Fibroblast of lung (primary cell): ENCODE measurements around the gene CEP250. TPM values are rescaled to one million over a fixed set of nuclear protein-coding genes. Genes with fewer than 3 reads are reported as not detected.

Experiments used
- DNase-seq, 2 donors: peaks; one replicate each; pipeline versions ENCODE4 v3.0.0 to v3.0.0-alpha.2; 2010; ENCODE audit warnings: low read depth in 2 of 2
- H2AFZ ChIP-seq: 2 replicates; pipeline ENCODE4 v1.5.1; 2012; ENCODE audit warnings: low read length, control low read depth, inconsistent platforms
- H3K27ac ChIP-seq: 2 replicates; pipeline ENCODE4 v1.5.1; 2011; ENCODE audit warnings: low read length, control low read depth; ENCODE audit not compliant: insufficient read depth
- H3K27me3 ChIP-seq: 2 replicates; pipeline ENCODE4 v1.5.1; 2011; ENCODE audit warnings: mild to moderate bottlenecking, low read length; ENCODE audit not compliant: control insufficient read depth, insufficient read depth
- H3K36me3 ChIP-seq: 2 replicates; pipeline ENCODE4 v1.5.1; 2011; ENCODE audit warnings: low read length; ENCODE audit not compliant: control insufficient read depth, insufficient read depth
- H3K4me1 ChIP-seq: 2 replicates; pipeline ENCODE4 v1.5.1; 2011; ENCODE audit warnings: low read length; ENCODE audit not compliant: control insufficient read depth, insufficient read depth; ENCODE audit errors: extremely low read depth
- H3K4me2 ChIP-seq: 2 replicates; pipeline ENCODE4 v1.5.1; 2011; ENCODE audit warnings: low read length, control low read depth; ENCODE audit not compliant: insufficient read depth; ENCODE audit errors: extremely low read depth
- H3K4me3 ChIP-seq, 4 experiments: fragments of 200-600 bp in 1 of 4; sonication (generic) in 1 of 4; replicated peaks in 1 of 4; 2 replicates each; pipeline ENCODE4 v1.5.1; 2011 to 2016; ENCODE audit warnings: low read length in 4 of 4, low read depth in 3 of 4, mild to moderate bottlenecking in 3 of 4, control low read depth in 2 of 4, inconsistent platforms in 1 of 4, mixed read lengths in 1 of 4; ENCODE audit not compliant: insufficient read depth in 1 of 4; ENCODE audit errors: control extremely low read depth in 1 of 4
- H3K79me2 ChIP-seq: 2 replicates; pipeline ENCODE4 v1.5.1; 2012; ENCODE audit warnings: mild to moderate bottlenecking, low read length, inconsistent platforms; ENCODE audit not compliant: control insufficient read depth, insufficient read depth
- H3K9ac ChIP-seq: 2 replicates; pipeline ENCODE4 v1.5.1; 2011; ENCODE audit warnings: mild to moderate bottlenecking, low read length, control low read depth; ENCODE audit not compliant: insufficient read depth
- H3K9me3 ChIP-seq: 2 replicates; pipeline ENCODE4 v1.5.1; 2012; ENCODE audit warnings: low read depth, low read length; ENCODE audit not compliant: control insufficient read depth, insufficient read depth
- H4K20me1 ChIP-seq: 2 replicates; pipeline ENCODE4 v1.5.1; 2011; ENCODE audit warnings: low read length; ENCODE audit not compliant: control insufficient read depth, insufficient read depth; ENCODE audit errors: extremely low read depth
- CTCF ChIP-seq, 2 donors: IDR thresholded peaks in 1 of 2; conservative IDR thresholded peaks in 1 of 2; 1 replicate in 1 of 2; 2 replicates in 1 of 2; pipeline ENCODE4 v1.5.1; 2011 to 2012; ENCODE audit warnings: low read length in 2 of 2, control low read depth in 1 of 2, inconsistent platforms in 1 of 2, low read depth in 1 of 2, mild to moderate bottlenecking in 1 of 2
- EZH2 ChIP-seq: IDR thresholded peaks from 2 replicates; pipeline ENCODE4 v1.5.1; 2012; ENCODE audit warnings: low read length, control low read depth, mild to moderate bottlenecking; ENCODE audit errors: missing control alignments
- polyA plus RNA-seq, 2 donors: library from polyadenylated mRNA; depleted of rRNA in 1 of 2; stranded (reverse) in 1 of 2; unstranded in 1 of 2; fragments of >200 nt; gene quantifications; 2 replicates each; pipeline ENCODE4 v1.2.1, GENCODE V29; 2011 to 2012; ENCODE audit warnings: missing spikeins in 1 of 2
- total RNA-seq: library from RNA; depleted of rRNA; stranded (reverse); fragments of >200 nt; gene quantifications from 2 replicates; pipeline ENCODE4 v1.2.1, GENCODE V29; 2014

The CEP250 gene
- total and polyA plus RNA-seq, 2 donors (not counting 1 experiment from before 2014, with no cell fraction given) = 11.3 to 45.9 TPM

GRCh38 chr20:35463455-35464300 lies 8.3 kb downstream of the CEP250 start:
- peak; percentile 58 to 82 for DNase-seq
- no peak overlapping the region for H3K9ac ChIP-seq

GRCh38 chr20:35465976-35466375 lies 10.6 kb downstream of the CEP250 start:
- Histone ChIP-seq H3K27me3 (no peaks in the 10 kb centered on the region), H3K4me1 (peaks cover 14% of the 10 kb centered on the region), H2AFZ (no peak overlapping the region), H3K9ac (no peak overlapping the region), H3K27ac (no peak overlapping the region), H3K4me3 (no peak overlapping the region), H3K4me2 (no peak overlapping the region), H3K36me3 (peaks cover 19% of the 10 kb centered on the region), H3K9me3 (no peaks in the 10 kb centered on the region), H3K79me2 (no peaks in the 10 kb centered on the region), H4K20me1 (no peaks in the 10 kb centered on the region)
- TF ChIP-seq EZH2 (no peak), CTCF (conservative IDR thresholded peaks at IDR 0.05 in 1 of 2, IDR thresholded peaks at IDR 0.05 in 1 of 2; ENCODE audit: low read depth in 1 of 2, low read length in 2 of 2) (no peak)
- DNase-seq = no peak

More at GRCh38 chr20:35463455-35464300, 8.3 kb downstream of the CEP250 start:
- H3K27me3 ChIP-seq = no peaks in the 10 kb centered on the region
- H3K27ac ChIP-seq = no peak overlapping the region
- H3K4me1 ChIP-seq = peaks cover 13% of the 10 kb centered on the region
- H4K20me1 ChIP-seq = no peaks in the 10 kb centered on the region
- no peak overlapping the region for H2AFZ ChIP-seq
- H3K4me3 ChIP-seq = no peak overlapping the region
- peaks cover 6% of the 10 kb centered on the region for H3K79me2 ChIP-seq
- no peaks in the 10 kb centered on the region for H3K9me3 ChIP-seq
- peaks cover 21% of the 10 kb centered on the region for H3K36me3 ChIP-seq
- TF ChIP-seq CTCF (conservative IDR thresholded peaks at IDR 0.05 in 1 of 2, IDR thresholded peaks at IDR 0.05 in 1 of 2; ENCODE audit: low read depth in 1 of 2, low read length in 2 of 2) = peak; percentile 66 to 87
- TF ChIP-seq EZH2 = no peak
- H3K4me2 ChIP-seq = no peak overlapping the region

- Histone ChIP-seq H4K20me1 (no peaks in the 10 kb centered on the region), H3K4me2 (no peak overlapping the region), H3K27ac (no peak overlapping the region), H3K36me3 (peaks cover 15% of the 10 kb centered on the region), H3K4me3 (no peak overlapping the region), H2AFZ (no peak overlapping the region), H3K4me1 (peaks cover 14% of the 10 kb centered on the region), H3K79me2 (no peaks in the 10 kb centered on the region), H3K9ac (no peak overlapping the region), H3K27me3 (no peaks in the 10 kb centered on the region), H3K9me3 (no peaks in the 10 kb centered on the region)
- TF ChIP-seq CTCF (conservative IDR thresholded peaks at IDR 0.05 in 1 of 2, IDR thresholded peaks at IDR 0.05 in 1 of 2; ENCODE audit: low read depth in 1 of 2, low read length in 2 of 2) (no peak), EZH2 (no peak)
- DNase-seq = no peak
Measured at GRCh38 chr20:35466856-35467255, 11.5 kb downstream of the CEP250 start.
